GM18907 (cell line): ENCODE measurements around the gene EML6.

ENCODE experiments used
- ATAC-seq: cut with Tn5 transposase; IDR thresholded peaks from one replicate; pipeline ENCODE4 v1.9.1; 2021; ENCODE audit warnings: mild to moderate bottlenecking, moderate library complexity; ENCODE audit not compliant: unreplicated experiment

Gene EML6

GRCh38 chr2:55012672-55013484 lies 289.4 kb downstream of the EML6 start:
- no peak for ATAC-seq

- ATAC-seq, result no peak
Observed at GRCh38 chr2:55013936-55014335, 290.5 kb downstream of the EML6 start.

GRCh38 chr2:55014962-55015939 lies 291.8 kb downstream of the EML6 start:
- no peak for ATAC-seq

GRCh38 chr2:55017428-55017827 lies 294.0 kb downstream of the EML6 start:
- no peak for ATAC-seq

GRCh38 chr2:55017880-55018279 lies 294.4 kb downstream of the EML6 start:
- no peak for ATAC-seq

GRCh38 chr2:55018619-55019018 lies 295.2 kb downstream of the EML6 start:
- ATAC-seq, result no peak

- no peak for ATAC-seq
Observed at GRCh38 chr2:55019526-55020258, 296.2 kb downstream of the EML6 start.
